Loucy (cell line): ENCODE results near the gene CCDC88C.

Experiments used
- EZH2phosphoT487 ChIP-seq: fragments of 200-600 bp; IDR thresholded peaks from 2 replicates; pipeline ENCODE4 v1.6.1; 2018; ENCODE audit warnings: antibody characterized with exemption, mild to moderate bottlenecking, moderate library complexity, borderline replicate concordance
- TF ChIP-seq, protein P1 (sequence below): fragments of 200-600 bp; sonication (generic); conservative IDR thresholded peaks from 2 replicates; pipeline ENCODE4 v1.5.1; 2014; ENCODE audit warnings: mild to moderate bottlenecking, antibody characterized with exemption, low read length

DNA sequence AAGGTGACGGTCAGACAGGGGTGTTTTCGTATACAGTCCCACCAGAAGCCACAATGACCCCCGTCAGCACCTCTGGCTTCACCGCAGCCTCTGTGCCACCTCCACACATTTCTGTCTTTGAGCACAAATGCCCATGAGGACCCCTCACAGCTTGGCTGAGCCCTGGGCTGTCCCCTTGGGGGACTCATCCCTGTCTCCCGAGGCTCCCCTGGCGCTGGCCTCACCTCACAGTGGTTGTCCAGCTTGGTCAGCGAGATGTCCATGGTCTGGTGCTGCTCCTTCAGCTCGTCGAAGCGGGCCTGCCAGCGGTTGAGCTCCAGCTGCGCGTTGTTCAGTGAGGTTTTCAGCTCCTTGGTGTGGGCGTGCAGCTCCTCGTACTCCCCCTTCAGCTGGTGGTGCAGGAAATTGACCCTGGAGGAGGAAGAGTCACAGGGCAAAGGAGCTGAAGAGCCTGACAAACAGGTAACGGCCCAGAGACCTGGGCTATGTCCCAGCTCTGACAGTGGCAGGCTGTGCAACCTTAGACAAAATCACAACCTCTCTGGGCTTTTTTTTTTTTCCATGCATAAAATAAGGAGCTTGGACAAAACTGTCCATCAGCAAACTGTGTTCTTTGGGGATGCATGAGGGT lies 120.4 kb downstream of the CCDC88C start:
- TF ChIP-seq, protein P1, sequence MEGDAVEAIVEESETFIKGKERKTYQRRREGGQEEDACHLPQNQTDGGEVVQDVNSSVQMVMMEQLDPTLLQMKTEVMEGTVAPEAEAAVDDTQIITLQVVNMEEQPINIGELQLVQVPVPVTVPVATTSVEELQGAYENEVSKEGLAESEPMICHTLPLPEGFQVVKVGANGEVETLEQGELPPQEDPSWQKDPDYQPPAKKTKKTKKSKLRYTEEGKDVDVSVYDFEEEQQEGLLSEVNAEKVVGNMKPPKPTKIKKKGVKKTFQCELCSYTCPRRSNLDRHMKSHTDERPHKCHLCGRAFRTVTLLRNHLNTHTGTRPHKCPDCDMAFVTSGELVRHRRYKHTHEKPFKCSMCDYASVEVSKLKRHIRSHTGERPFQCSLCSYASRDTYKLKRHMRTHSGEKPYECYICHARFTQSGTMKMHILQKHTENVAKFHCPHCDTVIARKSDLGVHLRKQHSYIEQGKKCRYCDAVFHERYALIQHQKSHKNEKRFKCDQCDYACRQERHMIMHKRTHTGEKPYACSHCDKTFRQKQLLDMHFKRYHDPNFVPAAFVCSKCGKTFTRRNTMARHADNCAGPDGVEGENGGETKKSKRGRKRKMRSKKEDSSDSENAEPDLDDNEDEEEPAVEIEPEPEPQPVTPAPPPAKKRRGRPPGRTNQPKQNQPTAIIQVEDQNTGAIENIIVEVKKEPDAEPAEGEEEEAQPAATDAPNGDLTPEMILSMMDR = no peak
- TF ChIP-seq EZH2phosphoT487 = no peak
